Measurements from ENCODE around the gene MAP3K6.

MAP3K6 gene

GRCh38 chr1:27332536-27333281 is 34.1 kb downstream of the MAP3K6 start:
- DNase-seq: peak; percentile 50

GRCh38 chr1:27331922-27332321 is 34.8 kb downstream of the MAP3K6 start:
- no peak for DNase-seq

- no peak for DNase-seq
Observed at GRCh38 chr1:27331426-27331825, 35.3 kb downstream of the MAP3K6 start.

- no peak for DNase-seq
Observed at GRCh38 chr1:27330786-27331185, 36.0 kb downstream of the MAP3K6 start.

GRCh38 chr1:27327964-27328363 is 38.8 kb downstream of the MAP3K6 start:
- DNase-seq: no peak

- DNase-seq: no peak
Observed at GRCh38 chr1:27325286-27325685, 41.5 kb downstream of the MAP3K6 start.

GRCh38 chr1:27322569-27323240 is 44.1 kb downstream of the MAP3K6 start:
- DNase-seq: no peak

GRCh38 chr1:27321813-27322568 is 44.8 kb downstream of the MAP3K6 start, which contains the start of gene TMEM222:
Gene TMEM222, plus strand, starts transcription at chr1:27322163. Its CDS starts 35 bp downstream, at chr1:27322198.
- DNase-seq: peak; percentile 98

- DNase-seq: no peak
Observed at GRCh38 chr1:27318596-27318995, 48.2 kb downstream of the MAP3K6 start.

GRCh38 chr1:27318136-27318535 is 48.6 kb downstream of the MAP3K6 start:
- DNase-seq: no peak

- no peak for DNase-seq
Observed at GRCh38 chr1:27316860-27317259, 49.9 kb downstream of the MAP3K6 start.

GRCh38 chr1:27314737-27315136 is 52.0 kb downstream of the MAP3K6 start:
- no peak for DNase-seq

GRCh38 chr1:27314169-27314568 is 52.6 kb downstream of the MAP3K6 start:
- no peak for DNase-seq

GRCh38 chr1:27307874-27308598 is 58.7 kb downstream of the MAP3K6 start:
- DNase-seq: no peak

GRCh38 chr1:27306892-27307761 is 59.6 kb downstream of the MAP3K6 start:
- DNase-seq: no peak

GRCh38 chr1:27306071-27306470 is 60.7 kb downstream of the MAP3K6 start:
- no peak for DNase-seq

Data from activated CD4-positive, alpha-beta T cell treated with anti-CD3 and anti-CD28 coated beads, Interleukin-10, Interleukin-2, amounts not matched to agents 100 ng/mL and 50 ng/mL, durations not matched to agents 16 hours and 8 hours (primary cell).